Measurements from ENCODE around the gene CDH4.

Gene CDH4

DNA sequence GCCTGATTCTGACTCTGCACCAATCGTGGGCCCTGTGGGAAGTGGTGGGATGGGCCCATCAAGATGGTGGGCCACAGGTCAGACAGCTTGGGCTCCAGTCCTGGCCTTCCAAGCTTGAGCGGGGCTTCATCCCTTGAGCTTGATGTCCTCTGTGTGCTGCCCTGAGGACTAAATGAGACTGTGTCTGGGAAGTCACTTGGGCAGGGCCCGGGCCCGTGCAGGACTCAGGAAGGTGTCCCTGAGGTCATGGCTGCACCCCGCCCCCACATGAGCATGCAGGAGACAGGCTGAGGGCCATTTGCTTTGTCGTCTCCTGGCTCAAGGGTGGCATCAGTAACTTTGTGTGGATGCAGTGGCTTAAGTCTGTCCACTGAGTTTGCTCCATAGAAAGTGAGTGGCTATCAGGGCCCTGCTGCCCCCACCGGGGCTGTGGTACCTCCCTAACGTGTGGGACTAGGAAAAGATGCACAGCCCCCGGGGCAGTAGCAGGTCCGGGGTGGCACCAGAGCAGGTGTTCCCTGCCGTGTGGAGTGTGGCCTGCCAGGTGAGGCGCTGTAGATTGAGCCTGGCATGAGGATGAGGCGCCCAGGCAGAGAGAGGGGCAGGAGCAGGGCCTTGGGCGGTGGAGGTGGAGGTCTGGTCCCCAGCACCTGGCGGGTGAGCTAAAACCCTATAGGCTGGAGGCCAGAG lies 515.0 kb downstream of the CDH4 start:
- no peak for DNase-seq (ENCODE audit: extremely low spot score)
- CTCF ChIA-PET = no interaction called here
- POLR2A ChIA-PET = no interaction called here
- TF ChIP-seq, protein P1, sequence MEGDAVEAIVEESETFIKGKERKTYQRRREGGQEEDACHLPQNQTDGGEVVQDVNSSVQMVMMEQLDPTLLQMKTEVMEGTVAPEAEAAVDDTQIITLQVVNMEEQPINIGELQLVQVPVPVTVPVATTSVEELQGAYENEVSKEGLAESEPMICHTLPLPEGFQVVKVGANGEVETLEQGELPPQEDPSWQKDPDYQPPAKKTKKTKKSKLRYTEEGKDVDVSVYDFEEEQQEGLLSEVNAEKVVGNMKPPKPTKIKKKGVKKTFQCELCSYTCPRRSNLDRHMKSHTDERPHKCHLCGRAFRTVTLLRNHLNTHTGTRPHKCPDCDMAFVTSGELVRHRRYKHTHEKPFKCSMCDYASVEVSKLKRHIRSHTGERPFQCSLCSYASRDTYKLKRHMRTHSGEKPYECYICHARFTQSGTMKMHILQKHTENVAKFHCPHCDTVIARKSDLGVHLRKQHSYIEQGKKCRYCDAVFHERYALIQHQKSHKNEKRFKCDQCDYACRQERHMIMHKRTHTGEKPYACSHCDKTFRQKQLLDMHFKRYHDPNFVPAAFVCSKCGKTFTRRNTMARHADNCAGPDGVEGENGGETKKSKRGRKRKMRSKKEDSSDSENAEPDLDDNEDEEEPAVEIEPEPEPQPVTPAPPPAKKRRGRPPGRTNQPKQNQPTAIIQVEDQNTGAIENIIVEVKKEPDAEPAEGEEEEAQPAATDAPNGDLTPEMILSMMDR (IDR thresholded peaks at IDR 0.05; ENCODE audit: control extremely low read depth, extremely low read depth, low read depth, missing control alignments) = no peak

DNA sequence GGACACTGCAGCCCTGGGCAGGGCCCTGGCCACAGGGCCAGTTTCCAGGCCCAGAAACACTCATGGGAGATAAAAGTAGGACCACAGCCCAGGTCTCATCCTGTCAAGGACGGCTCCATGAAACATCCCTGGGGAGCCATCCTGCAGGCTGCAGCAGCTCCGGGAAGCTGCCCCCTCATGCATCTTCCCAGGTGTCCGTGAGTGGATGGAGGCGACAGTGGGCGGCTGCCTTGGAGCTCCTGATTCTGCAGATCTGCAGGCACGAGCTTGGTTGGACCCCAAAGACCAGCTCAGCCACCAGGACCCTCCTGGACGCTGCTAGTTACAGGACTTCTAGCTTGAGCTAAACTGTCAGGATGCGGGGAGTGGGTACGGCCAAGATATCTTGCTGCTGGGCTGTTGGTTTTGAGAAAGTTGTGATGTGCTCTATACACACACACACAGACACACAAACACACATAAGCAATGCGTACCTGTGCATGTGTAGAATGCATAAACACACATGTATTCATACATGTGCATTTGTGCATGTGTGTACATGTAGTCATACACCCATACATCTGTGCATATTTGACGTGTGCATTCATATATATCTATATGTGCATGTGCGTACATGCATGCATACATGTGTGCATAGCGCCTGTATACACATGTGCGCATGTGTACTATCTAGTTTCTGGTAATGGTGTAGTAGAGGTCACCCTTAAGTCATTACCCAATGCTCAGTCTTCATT lies 515.9 kb downstream of the CDH4 start:
- DNase-seq (ENCODE audit: extremely low spot score) = no peak
- TF ChIP-seq, protein P1 (IDR thresholded peaks at IDR 0.05; ENCODE audit: control extremely low read depth, extremely low read depth, low read depth, missing control alignments) = no peak
- ChIA-PET POLR2A (no interaction called here), CTCF (no interaction called here)

DNA sequence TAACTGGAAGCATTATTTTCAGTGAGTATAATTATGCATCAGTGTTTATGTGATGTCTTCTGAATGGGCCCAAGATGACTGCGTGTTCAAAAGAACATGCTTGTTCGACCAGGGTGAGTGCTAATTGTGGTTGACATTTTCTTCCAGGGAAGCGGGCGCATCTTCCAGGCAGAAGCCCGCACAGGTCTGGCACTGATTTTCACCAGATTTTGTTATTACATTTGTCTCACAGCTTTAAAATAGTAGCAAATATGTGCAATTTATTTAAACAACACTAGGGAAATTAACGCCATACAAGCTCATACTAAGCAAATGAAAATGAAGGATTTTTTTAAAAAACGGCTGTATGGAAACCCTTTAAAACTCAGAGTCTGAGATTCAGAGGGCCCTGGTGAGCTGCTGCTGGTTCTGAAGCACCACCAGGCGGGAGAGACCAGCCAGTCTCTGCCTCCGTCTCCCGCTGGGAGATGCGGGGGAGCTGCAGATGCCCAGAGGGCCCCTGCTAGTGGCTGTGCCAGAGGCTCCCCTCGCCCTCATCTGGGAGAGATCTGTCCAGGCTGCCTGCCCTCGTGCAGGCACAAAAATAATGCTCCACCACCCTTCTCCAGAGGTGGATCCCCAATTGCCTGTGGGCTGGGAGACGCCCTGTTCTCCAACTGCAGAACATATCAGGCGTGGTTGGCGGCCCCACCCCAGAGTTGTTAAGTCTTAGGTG lies 516.7 kb downstream of the CDH4 start:
- DNase-seq (ENCODE audit: extremely low spot score) = no peak
- TF ChIP-seq, protein P1 (IDR thresholded peaks at IDR 0.05; ENCODE audit: control extremely low read depth, extremely low read depth, low read depth, missing control alignments) = no peak
- ChIA-PET CTCF (no interaction called here), POLR2A (no interaction called here)

DNA sequence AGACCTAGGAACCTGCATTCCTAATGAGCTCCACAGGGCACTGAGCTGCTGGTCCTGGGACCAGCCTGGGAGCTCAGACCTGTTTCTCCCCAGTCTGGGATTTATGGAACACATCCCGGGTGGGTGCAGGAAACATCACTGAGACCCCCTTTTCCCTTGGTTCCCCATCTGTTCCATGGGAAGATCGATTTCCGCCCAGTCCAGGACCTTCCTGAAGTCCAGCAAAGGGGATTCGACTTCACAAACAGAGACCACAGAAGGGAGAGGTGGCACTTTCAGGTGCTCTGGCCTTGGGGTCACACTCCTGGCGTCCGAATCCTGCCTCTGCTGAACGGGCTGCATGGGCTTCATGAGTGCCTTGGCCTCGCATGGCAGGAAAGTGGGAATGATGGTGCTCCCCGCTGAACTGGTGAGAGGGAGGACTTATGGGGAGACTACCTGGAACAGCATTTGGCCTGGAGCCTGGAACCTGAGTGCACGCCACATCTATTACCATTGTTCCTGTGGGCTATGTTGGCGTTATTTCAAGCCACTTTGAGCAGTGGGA lies 517.3 kb downstream of the CDH4 start:
- ChIA-PET CTCF (no interaction called here), POLR2A (no interaction called here)

DNA sequence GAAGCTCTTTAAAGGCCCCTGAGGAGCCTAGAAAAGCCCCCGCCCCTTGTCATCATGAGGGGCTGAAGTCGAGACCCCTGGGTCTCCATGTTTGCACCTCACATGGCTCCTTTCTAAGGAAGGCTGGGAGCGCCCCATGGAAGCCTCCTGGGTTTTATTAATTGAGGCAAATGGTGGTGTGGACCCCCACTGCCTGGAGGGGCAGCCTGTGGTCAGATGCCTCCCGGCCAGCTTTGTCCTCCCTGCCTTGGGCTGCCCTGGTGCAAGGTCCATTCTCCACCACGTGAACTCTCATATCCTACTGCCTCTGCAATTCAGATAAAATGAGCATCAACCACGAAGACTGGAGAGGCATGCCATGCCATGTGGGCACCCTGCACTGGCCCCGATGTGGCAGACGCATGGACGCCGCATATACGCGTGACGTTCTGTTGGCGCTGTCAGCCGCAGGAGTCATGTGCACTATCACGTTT lies 518.1 kb downstream of the CDH4 start:
- DNase-seq (ENCODE audit: extremely low spot score) = no peak
- ChIA-PET CTCF (no interaction called here), POLR2A (no interaction called here)
- TF ChIP-seq, protein P1 (IDR thresholded peaks at IDR 0.05; ENCODE audit: control extremely low read depth, extremely low read depth, low read depth, missing control alignments) = no peak

More for the DNA sequence above, 517.3 kb downstream of the CDH4 start:
- TF ChIP-seq, protein P1 (IDR thresholded peaks at IDR 0.05; ENCODE audit: control extremely low read depth, extremely low read depth, low read depth, missing control alignments) = no peak
- DNase-seq (ENCODE audit: extremely low spot score) = no peak

DNA sequence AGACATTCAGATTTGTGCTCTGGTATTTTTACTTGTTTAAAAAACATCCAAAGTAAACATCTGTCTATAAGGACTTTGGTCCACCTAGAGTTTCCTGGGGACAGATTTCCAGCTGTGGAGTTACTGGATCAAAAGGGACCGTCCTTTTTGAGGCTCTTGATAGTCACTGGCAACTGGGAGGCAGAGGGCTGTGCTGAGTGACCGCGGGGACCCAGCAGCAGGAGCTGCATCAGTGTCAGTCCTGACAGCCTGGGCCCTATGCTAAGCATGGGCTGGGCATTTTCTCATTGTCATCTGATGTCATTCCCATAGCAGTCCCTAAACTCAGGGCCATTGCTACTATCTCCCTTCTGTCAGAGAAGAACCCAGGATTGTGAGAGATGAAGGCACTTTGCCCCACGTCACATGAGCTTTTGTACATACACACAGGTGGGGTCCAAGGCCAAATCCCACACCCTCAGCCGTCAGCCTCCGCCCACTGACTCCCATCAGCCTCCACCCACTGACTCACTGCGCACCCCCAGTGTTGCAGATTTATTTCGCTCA lies 519.8 kb downstream of the CDH4 start:
- ChIA-PET CTCF (no interaction called here), POLR2A (no interaction called here)
- DNase-seq (ENCODE audit: extremely low spot score) = no peak

More for the DNA sequence above, 519.8 kb downstream of the CDH4 start:
- TF ChIP-seq, protein P1 (IDR thresholded peaks at IDR 0.05; ENCODE audit: control extremely low read depth, extremely low read depth, low read depth, missing control alignments) = no peak
